ENCODE measurements around the gene ECPAS.

DNA sequence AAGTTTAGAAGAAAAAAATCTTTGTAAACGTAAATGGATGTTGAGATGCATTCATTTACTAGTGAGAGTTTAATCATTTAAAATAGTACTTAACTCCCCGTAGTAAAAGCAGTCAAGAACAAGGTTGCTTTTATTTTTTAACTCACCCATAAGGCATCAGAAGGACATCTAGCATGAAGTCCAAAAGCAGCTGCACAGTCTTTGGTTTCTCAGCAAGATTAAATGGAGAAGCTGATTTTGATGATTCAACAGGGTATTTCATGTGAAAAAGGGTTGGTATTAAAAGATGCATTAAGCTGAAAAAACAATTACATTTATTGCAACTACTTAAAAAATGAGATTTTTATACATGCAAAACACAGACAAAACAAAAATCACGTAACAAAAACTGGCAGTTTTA, 44.0 kb downstream of the ECPAS start:
- no peak for TF ChIP-seq RAD21 (IDR thresholded peaks at IDR 0.05; ENCODE audit: low read depth)
- TF ChIP-seq, protein P1, sequence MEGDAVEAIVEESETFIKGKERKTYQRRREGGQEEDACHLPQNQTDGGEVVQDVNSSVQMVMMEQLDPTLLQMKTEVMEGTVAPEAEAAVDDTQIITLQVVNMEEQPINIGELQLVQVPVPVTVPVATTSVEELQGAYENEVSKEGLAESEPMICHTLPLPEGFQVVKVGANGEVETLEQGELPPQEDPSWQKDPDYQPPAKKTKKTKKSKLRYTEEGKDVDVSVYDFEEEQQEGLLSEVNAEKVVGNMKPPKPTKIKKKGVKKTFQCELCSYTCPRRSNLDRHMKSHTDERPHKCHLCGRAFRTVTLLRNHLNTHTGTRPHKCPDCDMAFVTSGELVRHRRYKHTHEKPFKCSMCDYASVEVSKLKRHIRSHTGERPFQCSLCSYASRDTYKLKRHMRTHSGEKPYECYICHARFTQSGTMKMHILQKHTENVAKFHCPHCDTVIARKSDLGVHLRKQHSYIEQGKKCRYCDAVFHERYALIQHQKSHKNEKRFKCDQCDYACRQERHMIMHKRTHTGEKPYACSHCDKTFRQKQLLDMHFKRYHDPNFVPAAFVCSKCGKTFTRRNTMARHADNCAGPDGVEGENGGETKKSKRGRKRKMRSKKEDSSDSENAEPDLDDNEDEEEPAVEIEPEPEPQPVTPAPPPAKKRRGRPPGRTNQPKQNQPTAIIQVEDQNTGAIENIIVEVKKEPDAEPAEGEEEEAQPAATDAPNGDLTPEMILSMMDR (IDR thresholded peaks at IDR 0.05 in 2 of 3, conservative IDR thresholded peaks at IDR 0.05 in 1 of 3; ENCODE audit: borderline replicate concordance in 1 of 3, insufficient read depth in 1 of 3, low read depth in 2 of 3, low read length in 2 of 3), result no peak

All from HCT116 (cell line).